Testis (tissue), 3 donors: ENCODE data around the gene TMOD2. TPM values are rescaled to one million over a fixed set of nuclear protein-coding genes. Genes with fewer than 3 reads are reported as not detected.

ENCODE experiments used
- DNase-seq: peaks from one replicate; pipeline ENCODE4 v3.0.0-alpha.2; 2019
- H3K27ac ChIP-seq, 2 donors: fragments of 200-600 bp; sonication (generic); one replicate each; pipeline ENCODE4 v1.5.1; 2019
- H3K27me3 ChIP-seq: fragments of 200-600 bp; sonication (generic); one replicate; pipeline ENCODE4 v1.5.1; 2019
- H3K36me3 ChIP-seq: fragments of 200-600 bp; sonication (generic); one replicate; pipeline ENCODE4 v1.5.1; 2017; ENCODE audit warnings: low read depth; ENCODE audit errors: missing control alignments
- H3K4me1 ChIP-seq: fragments of 200-600 bp; sonication (generic); one replicate; pipeline ENCODE4 v1.5.1; 2019
- H3K4me3 ChIP-seq, 2 donors: fragments of 200-600 bp; sonication (generic); one replicate each; pipeline ENCODE4 v1.5.1; 2017 to 2019
- H3K9me3 ChIP-seq: fragments of 200-600 bp; sonication (generic); one replicate; pipeline ENCODE4 v1.5.1; 2017
- CTCF ChIP-seq, 3 experiments: fragments of 450-650 bp in 2 of 3; fragments of 200-600 bp in 1 of 3; sonication (generic) in 1 of 3; IDR thresholded peaks; one replicate each; pipeline ENCODE4 v1.5.1; 2016 to 2019; ENCODE audit warnings: antibody characterized with exemption in 3 of 3, mild to moderate bottlenecking in 2 of 3, moderate library complexity in 1 of 3
- POLR2A ChIP-seq: fragments of 450-650 bp; IDR thresholded peaks from one replicate; pipeline ENCODE4 v1.6.1; 2017; ENCODE audit warnings: antibody characterized with exemption, mild to moderate bottlenecking, moderate library complexity
- WGBS, 2 donors: methylation state at CpG; one replicate each; pipeline ENCODE4 v1.1.5; 2018; 5-methylcytosine and 5-hydroxymethylcytosine counted together
- intact Hi-C: fragments of 100-400 bp; cut with DNase I; formaldehyde crosslinking; loops from one replicate; pipeline ENCODE4 v1.15.1; 2023; ENCODE audit warnings: low total_unique reads
- polyA plus RNA-seq: library from polyadenylated mRNA; stranded (reverse); fragments of 350-450 nt; fragmentation: Illumina TruSeq; extraction: RNeasy Lipid Tissue Mini Kit (QIAGEN cat#74804); gene quantifications from one replicate; pipeline ENCODE4 v1.2.3, GENCODE V29; 2014; ENCODE audit warnings: low read depth, low replicate concordance; ENCODE audit not compliant: insufficient read depth
- total RNA-seq, 2 donors: library from RNA; depleted of rRNA; stranded (reverse); fragments of >200 nt; gene quantifications; one replicate each; pipeline ENCODE4 v1.2.3, GENCODE V29; 2016

Gene TMOD2
- total and polyA plus RNA-seq, 3 donors from 2014 or later, result 5.8 to 6.4 (median 5.9) TPM

- no peak overlapping the region for H3K27ac ChIP-seq
Measured at GRCh38 chr15:51842265-51842664, 90.9 kb downstream of the TMOD2 start.

GRCh38 chr15:51842852-51843737, 91.7 kb downstream of the TMOD2 start:
- no peak for DNase-seq
- H3K27ac ChIP-seq, result no peak overlapping the region
- WGBS, 2 donors, result 69 to 72% methylated on average over 6 of the region's 6 CpGs
- intact Hi-C loops, result no loop called here
- no peaks in the 10 kb centered on the region for H3K27me3 ChIP-seq
- H3K9me3 ChIP-seq, result no peaks in the 10 kb centered on the region
- H3K4me3 ChIP-seq, result no peak overlapping the region
- TF ChIP-seq POLR2A, result no peak
- TF ChIP-seq CTCF (IDR thresholded peaks at IDR 0.05), result no peak
- peaks cover 11% of the 10 kb centered on the region for H3K4me1 ChIP-seq
- no peaks in the 10 kb centered on the region for H3K36me3 ChIP-seq

More at GRCh38 chr15:51842265-51842664, 90.9 kb downstream of the TMOD2 start:
- Histone ChIP-seq H3K4me1 (peaks cover 15% of the 10 kb centered on the region), H3K36me3 (no peaks in the 10 kb centered on the region), H3K27me3 (no peaks in the 10 kb centered on the region), H3K4me3 (no peak overlapping the region), H3K9me3 (no peaks in the 10 kb centered on the region)
- 90 to 96% methylated on average over 3 of the region's 3 CpGs for WGBS, 2 donors
- DNase-seq, result no peak
- intact Hi-C loops, result no loop called here
- TF ChIP-seq POLR2A (no peak), CTCF (IDR thresholded peaks at IDR 0.05) (no peak)

DNA sequence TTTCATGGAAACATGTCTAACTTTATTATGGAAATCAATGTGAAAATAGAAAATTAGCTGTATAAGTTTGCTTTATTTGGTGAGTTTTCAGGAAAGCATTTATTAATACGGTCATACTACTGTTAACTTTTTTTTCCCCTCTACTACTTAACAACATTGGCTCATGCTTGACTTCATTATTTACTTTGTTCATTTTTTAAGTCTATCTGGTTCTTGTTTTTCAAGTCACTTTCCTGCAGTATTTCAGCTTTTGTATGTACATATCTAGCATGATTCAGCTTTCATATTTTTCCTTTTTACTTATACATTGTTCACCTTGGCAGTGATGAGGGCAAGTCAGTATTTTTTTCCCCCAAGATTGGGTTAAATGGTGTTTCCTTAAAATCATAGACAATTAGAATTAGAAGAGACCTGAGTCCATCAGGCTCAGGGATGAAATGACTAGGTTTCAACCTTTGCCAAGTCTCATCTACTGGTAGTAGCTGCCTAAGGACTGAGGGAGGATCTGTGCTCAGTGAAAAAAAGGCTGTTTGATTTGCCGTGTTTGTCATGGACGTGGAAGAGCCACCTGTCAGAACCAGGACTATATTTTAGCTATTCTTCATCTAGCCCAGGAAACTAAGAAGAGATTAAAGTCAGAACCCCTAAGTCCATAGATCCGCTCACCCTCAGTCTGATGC, 93.5 kb downstream of the TMOD2 start:
- Histone ChIP-seq H3K4me3 (no peak overlapping the region), H3K9me3 (no peaks in the 10 kb centered on the region), H3K27me3 (no peaks in the 10 kb centered on the region), H3K4me1 (peaks cover 11% of the 10 kb centered on the region), H3K27ac (no peak overlapping the region), H3K36me3 (no peaks in the 10 kb centered on the region)
- TF ChIP-seq CTCF (IDR thresholded peaks at IDR 0.05), result no peak
- no peak for TF ChIP-seq POLR2A
- no peak for DNase-seq
- intact Hi-C loops, result no loop called here
- 67 to 81% methylated on average over 4 of the region's 4 CpGs for WGBS, 2 donors

- TF ChIP-seq POLR2A (no peak), CTCF (IDR thresholded peaks at IDR 0.05) (no peak)
- no peaks in the 10 kb centered on the region for H3K36me3 ChIP-seq
- H3K4me1 ChIP-seq, result peaks cover 11% of the 10 kb centered on the region
- no peak for DNase-seq
- H3K27ac ChIP-seq, result no peak overlapping the region
- WGBS, 2 donors, result 73 to 84% methylated on average over 3 of the region's 3 CpGs
- H3K27me3 ChIP-seq, result no peaks in the 10 kb centered on the region
- no peaks in the 10 kb centered on the region for H3K9me3 ChIP-seq
- intact Hi-C loops, result no loop called here
- no peak overlapping the region for H3K4me3 ChIP-seq
Measured at GRCh38 chr15:51846066-51846462, 94.7 kb downstream of the TMOD2 start.
